Muscle of back (tissue), 11 donors: Measurements from ENCODE around the gene OPN4. TPM values are rescaled to one million over a fixed set of nuclear protein-coding genes. Genes with fewer than 3 reads are reported as not detected.

Experiments used
- DNase-seq, 3 donors: peaks; one replicate each; pipeline versions ENCODE4 v3.0.0 to v3.0.0-alpha.2; 2013
- polyA plus RNA-seq, 10 donors: library from polyadenylated mRNA; unstranded; fragments of 120-200 nt; gene quantifications; one replicate each; pipeline ENCODE4 v1.2.1, GENCODE V29; 2013; ENCODE audit not compliant: insufficient read length in 10 of 10

OPN4 gene
- polyA plus RNA-seq, 10 donors: 1.3 to 2.9 (median 1.9) TPM

GRCh38 chr10:86647773-86648703, 6.3 kb upstream of the OPN4 start:
- no peak for DNase-seq

GRCh38 chr10:86648704-86649427, 5.5 kb upstream of the OPN4 start:
- peak in 2 of 3 donors; percentile 76 to 84 for DNase-seq

- no peak for DNase-seq
Observed at GRCh38 chr10:86649471-86650150, 4.7 kb upstream of the OPN4 start.

GRCh38 chr10:86650151-86650550, 4.2 kb upstream of the OPN4 start:
- no peak for DNase-seq

- no peak for DNase-seq
Observed at GRCh38 chr10:86651021-86651471, 3.3 kb upstream of the OPN4 start.

- no peak for DNase-seq
Observed at GRCh38 chr10:86651631-86652331, 2.6 kb upstream of the OPN4 start.

- DNase-seq: no peak
Observed at GRCh38 chr10:86652361-86653202, 1.8 kb upstream of the OPN4 start.

- no peak for DNase-seq
Observed at GRCh38 chr10:86653379-86653778, 968 bp upstream of the OPN4 start.

GRCh38 chr10:86653987-86654386, 360 bp upstream of the OPN4 start:
- no peak for DNase-seq

- DNase-seq: no peak
Observed at GRCh38 chr10:86655173-86655540, 810 bp downstream of the OPN4 start.

- no peak for DNase-seq
Observed at GRCh38 chr10:86655596-86655995, 1.2 kb downstream of the OPN4 start.

- DNase-seq: no peak
Observed at GRCh38 chr10:86657011-86657395, 2.7 kb downstream of the OPN4 start.

GRCh38 chr10:86657396-86658011, 3.2 kb downstream of the OPN4 start:
- no peak for DNase-seq

- no peak for DNase-seq
Observed at GRCh38 chr10:86658261-86658741, 4.0 kb downstream of the OPN4 start.

- DNase-seq: no peak
Observed at GRCh38 chr10:86658751-86659150, 4.4 kb downstream of the OPN4 start.

- DNase-seq: no peak
Observed at GRCh38 chr10:86659161-86659691, 4.9 kb downstream of the OPN4 start.

GRCh38 chr10:86659721-86660453, 5.5 kb downstream of the OPN4 start:
- DNase-seq: no peak

- no peak for DNase-seq
Observed at GRCh38 chr10:86661161-86662025, 7.0 kb downstream of the OPN4 start.
